Heart right ventricle (tissue), 16 donors: ENCODE data around the gene PLD5. TPM values are rescaled to one million over a fixed set of nuclear protein-coding genes. Genes with fewer than 3 reads are reported as not detected.

Source experiments
- ATAC-seq, 8 donors: fragments of 200-7000 bp; cut with Tn5 transposase; one replicate each; pipeline ENCODE4 v1.9.1; 2020; ENCODE audit warnings: mild to moderate bottlenecking in 8 of 8, moderate library complexity in 8 of 8, moderate number of reproducible peaks in 1 of 8
- DNase-seq, 2 donors: peaks; one replicate each; pipeline ENCODE4 v3.0.0-alpha.2; 2020
- H3K27ac ChIP-seq, 10 donors: fragments of 200-600 bp; sonication (generic) in 2 of 10; one replicate each; pipeline versions ENCODE4 v1.5.0 to v1.8.0; 2020 to 2022; ENCODE audit warnings: mild to moderate bottlenecking in 3 of 10
- H3K27me3 ChIP-seq, 7 donors: fragments of 200-600 bp; one replicate each; pipeline ENCODE4 v1.8.0; 2021 to 2022; ENCODE audit warnings: mild to moderate bottlenecking in 2 of 7
- H3K36me3 ChIP-seq, 9 donors: fragments of 200-600 bp; sonication (generic) in 1 of 9; one replicate each; pipeline versions ENCODE4 v1.5.0 to v1.8.0; 2020 to 2022; ENCODE audit warnings: mild to moderate bottlenecking in 2 of 9
- H3K4me1 ChIP-seq, 9 donors: fragments of 200-600 bp; sonication (generic) in 1 of 9; one replicate each; pipeline versions ENCODE4 v1.5.0 to v1.8.0; 2020 to 2022; ENCODE audit warnings: mild to moderate bottlenecking in 4 of 9
- H3K4me3 ChIP-seq, 10 donors: fragments of 200-600 bp; sonication (generic) in 2 of 10; one replicate each; pipeline versions ENCODE4 v1.5.0 to v1.8.0; 2020 to 2022; ENCODE audit warnings: mild to moderate bottlenecking in 7 of 10, moderate library complexity in 2 of 10
- H3K9me3 ChIP-seq, 11 donors: fragments of 200-600 bp in 10 of 11; sonication (generic) in 2 of 11; one replicate each; pipeline versions ENCODE4 v1.5.0 to v1.8.0; 2013 to 2022; ENCODE audit warnings: mild to moderate bottlenecking in 2 of 11, control low read depth in 1 of 11, moderate library complexity in 1 of 11
- CTCF ChIP-seq, 9 donors: fragments of 200-600 bp; sonication (generic) in 2 of 9; IDR thresholded peaks; one replicate each; pipeline versions ENCODE4 v1.5.0 to v1.8.0; 2021 to 2022; ENCODE audit warnings: antibody characterized with exemption in 9 of 9, mild to moderate bottlenecking in 5 of 9, moderate library complexity in 1 of 9
- WGBS, 2 donors: extraction: QIAGEN DNeasy Blood & Tissue Kit; methylation state at CpG; one replicate each; pipeline ENCODE4 v1.1.7; 2013; ENCODE audit warnings: inconsistent platforms in 1 of 2; 5-methylcytosine and 5-hydroxymethylcytosine counted together
- intact Hi-C, 10 donors: fragments of 100-400 bp; cut with DNase I; formaldehyde crosslinking; loops; one replicate each; pipeline versions ENCODE4 v1.11.1 to v1.14.2; 2022
- polyA plus RNA-seq, 2 donors: library from polyadenylated mRNA; stranded (reverse); fragments of 200-250 nt; gene quantifications; one replicate each; pipeline ENCODE4 v1.2.3, GENCODE V29; 2013
- total RNA-seq, 10 donors: library from RNA; stranded (reverse); fragmentation: NEBNext Ultra II Directional in 3 of 10; extraction: Animal tissue kit (Norgen Biotek cat#: 25700) in 3 of 10; gene quantifications; one replicate each; pipeline versions ENCODE4 v1.2.1 to v1.2.4, GENCODE V29; 2021 to 2023
- donor health status: Arrhythmogenic right ventricular cardiomyopathy.
- donor health status: ischemic (EF 13 %, LVEDD 7.1; RV severe dilation, severe dysfunction).
- donor health status: healthy with polysubstance abuse.
- donor health status: DM: no; HTN: yes; CAD: no.
- donor health status: DM: no; HTN: no; CAD: no.
- donor health status: ischemic (EF 25% LVEDD 6.9; RV normal size, moderate dysfunction).
- donor health status: ischemic (EF 25% LVEDD 5.7; RV mildly dilated, moderate dysfunction).
- donor health status: healthy.
- donor health status: DM: yes; HTN: yes; CAD: no.
- donor health status: Ischemic cardiomyopathy.
- donor health status: ischemic (EF 35%, LVEDD 5.7; RV mildly dilated, moderate dysfunction).
- donor health status: nonischemic (EF 11% LVEDD 7.7; RV severe dilation, severe dysfunction).
- donor health status: DM: yes; HTN: yes; CAD: no.
- donor health status: PGD.
- donor health status: ischemic (EF 29% LVEDD 5.4; RV normal size, mild dysfunction).
- donor health status: nonischemic (EF 23%, LVEDD 6.1; RV moderate dilation, normal function).

PLD5 gene
- total and polyA plus RNA-seq, 12 donors: 0.13 to 1.3 (median 0.41) TPM; not detected in 4

GRCh38 chr1:242199776-242200458 is 324.6 kb downstream of the PLD5 start:
- Histone ChIP-seq H3K27ac (no peak overlapping the region), H3K36me3 (no peaks in the 10 kb centered on the region), H3K4me1 (no peaks in the 10 kb centered on the region), H3K4me3 (no peak overlapping the region), H3K27me3 (no peaks in the 10 kb centered on the region), H3K9me3 (no peaks in the 10 kb centered on the region)
- intact Hi-C loops: no loop called here
- 71 to 81% methylated on average over 8 of the region's 8 CpGs for WGBS, 2 donors
- ATAC-seq (no peak), DNase-seq (no peak)
- TF ChIP-seq CTCF (IDR thresholded peaks at IDR 0.05): no peak

- Histone ChIP-seq H3K27ac (no peak overlapping the region), H3K36me3 (no peaks in the 10 kb centered on the region), H3K4me1 (no peaks in the 10 kb centered on the region), H3K9me3 (no peaks in the 10 kb centered on the region), H3K4me3 (no peak overlapping the region), H3K27me3 (peaks cover 0 to 2% (median 0%) of the 10 kb centered on the region in 7 donors)
- ATAC-seq: peak in 1 of 8 donors; percentile 45
- WGBS, 2 donors: 80 to 83% methylated on average over 9 of the region's 9 CpGs
- TF ChIP-seq CTCF (IDR thresholded peaks at IDR 0.05): no peak
- DNase-seq: no peak
- intact Hi-C loops: no loop called here
These were observed 326.3 kb downstream of the PLD5 start for GRCh38 chr1:242197907-242198820.

GRCh38 chr1:242196914-242197313 is 327.6 kb downstream of the PLD5 start:
- H3K4me1 ChIP-seq: no peaks in the 10 kb centered on the region
- TF ChIP-seq CTCF (IDR thresholded peaks at IDR 0.05): no peak
- no peak overlapping the region for H3K27ac ChIP-seq
- no peak for DNase-seq
- intact Hi-C loops: no loop called here
- no peaks in the 10 kb centered on the region for H3K9me3 ChIP-seq
- H3K4me3 ChIP-seq: no peak overlapping the region
- peaks cover 0 to 3% (median 0%) of the 10 kb centered on the region in 7 donors for H3K27me3 ChIP-seq
- ATAC-seq: no peak
- H3K36me3 ChIP-seq: no peaks in the 10 kb centered on the region
- 84% methylated on average over 5 of the region's 5 CpGs for WGBS, 2 donors

- H3K9me3 ChIP-seq: no peaks in the 10 kb centered on the region
- H3K36me3 ChIP-seq: no peaks in the 10 kb centered on the region
- H3K4me3 ChIP-seq: no peak overlapping the region
- DNase-seq: no peak
- WGBS, 2 donors: 84 to 86% methylated on average over 7 of the region's 7 CpGs
- H3K27me3 ChIP-seq: peaks cover 0 to 3% (median 0%) of the 10 kb centered on the region in 7 donors
- H3K27ac ChIP-seq: no peak overlapping the region
- TF ChIP-seq CTCF (IDR thresholded peaks at IDR 0.05): no peak
- H3K4me1 ChIP-seq: no peaks in the 10 kb centered on the region
- no peak for ATAC-seq
- intact Hi-C loops: no loop called here
These were observed 328.4 kb downstream of the PLD5 start for GRCh38 chr1:242196101-242196500.
